Activated CD8-positive, alpha-beta T cell treated with anti-CD3 and anti-CD28 coated beads for 36 hours (primary cell): Measurements from ENCODE around the gene TEX14. TPM values are rescaled to one million over a fixed set of nuclear protein-coding genes. Genes with fewer than 3 reads are reported as not detected.

Experiments
- ATAC-seq: fragments of 200-7000 bp; cut with Tn5 transposase; one replicate; pipeline ENCODE4 v1.10.0; 2021; ENCODE audit warnings: mild to moderate bottlenecking, moderate library complexity
- CTCF ChIA-PET: fragments of 350-600 bp; sonication (Branson Sonifier 250); formaldehyde crosslinking; loops from one replicate; lab custom pipeline; 2021; ENCODE audit warnings: antibody characterized with exemption; lab: Charles Lee
- POLR2A ChIA-PET: fragments of 350-600 bp; sonication (Branson Sonifier 250); formaldehyde crosslinking; loops from one replicate; lab custom pipeline; 2021; ENCODE audit warnings: antibody characterized with exemption; lab: Charles Lee
- DNase-seq: peaks from one replicate; pipeline ENCODE4 v3.0.0-alpha.2; 2020
- H3K27ac Mint-ChIP-seq: one replicate; pipeline ENCODE4 v1.8.0; 2021; ENCODE audit warnings: mild to moderate bottlenecking, mixed read lengths
- H3K27me3 Mint-ChIP-seq: one replicate; pipeline ENCODE4 v1.8.0; 2021; ENCODE audit warnings: mixed read lengths
- H3K36me3 Mint-ChIP-seq: one replicate; pipeline ENCODE4 v1.8.0; 2021; ENCODE audit warnings: low read depth, mixed read lengths
- H3K4me1 Mint-ChIP-seq: one replicate; pipeline ENCODE4 v1.8.0; 2021; ENCODE audit warnings: low read depth, mixed read lengths
- H3K4me3 Mint-ChIP-seq: one replicate; pipeline ENCODE4 v1.8.0; 2021; ENCODE audit warnings: mild to moderate bottlenecking, moderate library complexity, mixed read lengths
- H3K9me3 Mint-ChIP-seq: one replicate; pipeline ENCODE4 v1.8.0; 2021; ENCODE audit warnings: mixed read lengths
- CTCF ChIP-seq: fragments of 200-600 bp; IDR thresholded peaks from one replicate; pipeline ENCODE4 v1.8.0; 2022; ENCODE audit warnings: antibody characterized with exemption, mild to moderate bottlenecking
- intact Hi-C: fragments of 100-400 bp; cut with micrococcal nuclease; formaldehyde crosslinking; loops from one replicate; pipeline ENCODE4 v1.10.0; 2022
- total RNA-seq, 2 experiments: library from RNA; stranded (reverse); gene quantifications; one replicate each; pipeline ENCODE4 v1.2.3, GENCODE V29; 2021

Gene TEX14
- total RNA-seq, 2 experiments from 2014 or later = 0.23 to 0.31 TPM

DNA sequence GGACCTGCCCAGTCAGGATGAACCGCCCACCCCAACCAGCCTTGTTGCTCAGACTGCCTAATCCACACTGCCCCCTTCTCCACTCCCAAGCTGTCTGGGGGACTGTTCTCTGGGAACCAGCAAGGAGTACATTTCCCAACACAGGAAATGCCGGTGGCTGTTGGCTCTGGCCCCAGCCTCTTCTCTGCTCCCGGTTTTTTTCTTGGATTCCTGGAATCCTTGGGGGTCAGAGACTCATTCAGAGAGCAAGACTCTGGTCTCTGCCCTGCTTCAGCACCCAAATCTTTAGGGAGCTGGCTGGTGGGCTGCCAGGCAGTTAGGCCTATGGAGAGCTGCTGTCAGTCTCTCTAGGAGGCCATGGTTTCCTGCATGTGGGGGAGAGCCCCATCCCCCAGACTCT is 166.6 kb downstream of the TEX14 start:
- intact Hi-C loops = no loop called here
- Mint-ChIP-seq H3K36me3 (no peaks in the 10 kb centered on the region), H3K4me1 (no peaks in the 10 kb centered on the region), H3K27ac (no peak overlapping the region), H3K4me3 (no peak overlapping the region), H3K27me3 (peaks cover 10% of the 10 kb centered on the region), H3K9me3 (no peaks in the 10 kb centered on the region)
- no peak for DNase-seq
- ChIA-PET POLR2A (interaction anchor here (0.9 to 1.1 kb wide), 2 partner anchors 107 to 579 kb away, joined by 3 to 6 read pairs; no protein-coding TSS in a partner anchor), CTCF (no interaction called here)
- no peak for ATAC-seq
- no peak for TF ChIP-seq CTCF

DNA sequence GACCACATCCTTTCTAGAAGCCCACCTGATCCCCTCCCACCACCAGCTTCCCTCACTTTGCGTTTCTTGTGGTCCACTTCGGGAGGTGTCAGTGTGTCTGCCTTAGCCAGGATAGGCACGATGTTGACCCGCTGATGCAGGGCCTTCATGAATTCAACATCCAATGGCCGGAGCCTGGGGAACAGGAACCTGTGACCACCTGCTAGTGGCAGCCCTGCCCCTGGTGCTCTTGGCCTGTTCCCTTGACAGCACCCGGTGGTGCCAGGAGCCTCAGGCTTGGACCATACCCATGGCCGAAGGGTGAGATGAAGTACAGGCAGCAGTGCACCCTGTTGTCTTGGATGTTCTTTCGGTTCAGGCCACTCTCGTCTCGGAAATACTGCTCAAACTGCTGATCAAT is 170.2 kb downstream of the TEX14 start:
- H3K27ac Mint-ChIP-seq = no peak overlapping the region
- ATAC-seq = no peak

GRCh38 chr17:58520843-58521430 is 170.9 kb downstream of the TEX14 start:
- TF ChIP-seq CTCF = peak; percentile 44
- H3K27ac Mint-ChIP-seq = no peak overlapping the region
- ChIA-PET CTCF (interaction anchor here (0.6 to 1.7 kb wide), 6 partner anchors 13 to 110 kb away, joined by 3 to 6 read pairs (median 4); no protein-coding TSS in a partner anchor), POLR2A (interaction anchor here (2.6 to 4.4 kb wide), 2 partner anchors 110 to 138 kb away, joined by 12 to 74 read pairs; no protein-coding TSS in a partner anchor)
- no peak overlapping the region for H3K4me3 Mint-ChIP-seq
- no peak for ATAC-seq
- no peaks in the 10 kb centered on the region for H3K27me3 Mint-ChIP-seq
- peak; percentile 27 for DNase-seq
- H3K4me1 Mint-ChIP-seq = peaks cover 20% of the 10 kb centered on the region
- H3K9me3 Mint-ChIP-seq = no peaks in the 10 kb centered on the region
- peaks cover 3% of the 10 kb centered on the region for H3K36me3 Mint-ChIP-seq
- intact Hi-C loops = no loop called here

More for the DNA sequence above, 170.2 kb downstream of the TEX14 start:
- Mint-ChIP-seq H3K4me1 (peaks cover 13% of the 10 kb centered on the region), H3K4me3 (no peak overlapping the region), H3K36me3 (peaks cover 3% of the 10 kb centered on the region), H3K27me3 (no peaks in the 10 kb centered on the region), H3K9me3 (no peaks in the 10 kb centered on the region)
- intact Hi-C loops = no loop called here
- DNase-seq = no peak
- ChIA-PET CTCF (no interaction called here), POLR2A (interaction anchor here (4.4 kb wide), 1 partner anchor 109 kb away, joined by 74 read pairs; no protein-coding TSS in a partner anchor)
- TF ChIP-seq CTCF = no peak

DNA sequence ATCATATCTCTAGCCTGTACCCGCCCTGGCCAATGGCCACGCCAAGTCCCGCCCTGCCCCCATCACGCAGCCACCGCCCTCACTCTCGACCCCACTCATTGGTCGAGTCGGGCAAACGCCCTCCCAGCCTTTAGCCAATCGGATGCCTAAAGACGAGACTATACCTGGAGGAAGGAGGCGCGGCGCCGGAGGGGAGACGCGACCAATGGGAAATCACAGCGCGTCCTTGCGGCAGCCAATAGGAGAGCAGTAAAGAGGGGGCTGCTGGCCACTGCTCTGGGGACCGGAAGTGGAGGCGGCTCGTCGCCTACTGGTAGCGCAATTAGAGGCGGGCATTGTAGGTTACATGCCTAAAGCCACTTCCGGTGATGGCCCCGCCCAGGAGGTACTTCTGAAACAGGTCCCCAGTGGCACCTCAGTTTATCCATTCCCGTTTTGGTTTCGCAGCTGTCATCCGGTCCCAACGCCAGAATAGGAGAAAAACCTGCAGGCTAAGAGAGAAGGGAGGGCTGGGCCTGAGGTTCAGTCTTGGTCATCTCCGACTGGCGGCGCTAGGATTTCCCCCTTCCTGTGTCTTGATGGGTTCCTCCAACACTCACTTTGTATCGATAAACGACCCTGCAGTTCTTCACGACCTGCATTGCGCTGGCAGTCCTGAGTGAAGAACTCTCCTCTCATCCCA is 173.8 kb downstream of the TEX14 start:
- intact Hi-C loops = loop anchor here (2.0 to 10.0 kb wide), 2 partner anchors 113 to 487 kb away; no protein-coding TSS in a partner anchor
- H3K36me3 Mint-ChIP-seq = peaks cover 9% of the 10 kb centered on the region
- peaks cover 32% of the 10 kb centered on the region for H3K4me1 Mint-ChIP-seq
- CTCF ChIA-PET = interaction anchor here (0.9 to 3.0 kb wide), 19 partner anchors 10 to 488 kb away, joined by 3 to 35 read pairs (median 4); partner anchors contain the start of gene HSF5
- H3K4me3 Mint-ChIP-seq = peak overlapping the region; percentile 91
- DNase-seq (peak; percentile 100), ATAC-seq (peak; percentile 83)
- peak overlapping the region; percentile 98 for H3K27ac Mint-ChIP-seq
- no peak for TF ChIP-seq CTCF
- no peaks in the 10 kb centered on the region for H3K9me3 Mint-ChIP-seq
- POLR2A ChIA-PET = interaction anchor here (0.6 to 4.4 kb wide), 12 partner anchors 13 to 201 kb away, joined by 3 to 74 read pairs (median 3); partner anchors contain the start of genes HSF5 and RAD51C
- H3K27me3 Mint-ChIP-seq = no peaks in the 10 kb centered on the region
